Esophagus (tissue), 2 donors: ENCODE measurements around the gene ISOC2. TPM values are rescaled to one million over a fixed set of nuclear protein-coding genes. Genes with fewer than 3 reads are reported as not detected.

ENCODE experiments used
- H3K27ac ChIP-seq, 2 donors: one replicate each; pipeline ENCODE4 v1.5.1; 2013; ENCODE audit warnings: low read depth in 2 of 2, mild to moderate bottlenecking in 2 of 2, inconsistent platforms in 1 of 2, low read length in 1 of 2, moderate library complexity in 1 of 2
- H3K27me3 ChIP-seq, 2 donors: one replicate each; pipeline ENCODE4 v1.6.1; 2013; ENCODE audit warnings: low read length in 2 of 2, control low read depth in 1 of 2, mild to moderate bottlenecking in 1 of 2; ENCODE audit not compliant: insufficient read depth in 2 of 2, control insufficient read depth in 1 of 2
- H3K36me3 ChIP-seq, 2 donors: one replicate each; pipeline ENCODE4 v1.6.1; 2013; ENCODE audit warnings: low read length in 1 of 2; ENCODE audit not compliant: control insufficient read depth in 2 of 2, insufficient read depth in 2 of 2
- H3K4me1 ChIP-seq, 2 donors: one replicate each; pipeline ENCODE4 v1.6.1; 2013; ENCODE audit warnings: low read length in 1 of 2; ENCODE audit not compliant: control insufficient read depth in 2 of 2, insufficient read depth in 2 of 2
- H3K4me3 ChIP-seq, 2 donors: one replicate each; pipeline ENCODE4 v1.5.1; 2013; ENCODE audit warnings: low read length in 2 of 2, mild to moderate bottlenecking in 2 of 2, low read depth in 1 of 2, moderate library complexity in 1 of 2
- H3K9me3 ChIP-seq, 2 donors: one replicate each; pipeline ENCODE4 v1.6.1; 2013; ENCODE audit warnings: mild to moderate bottlenecking in 2 of 2, low read depth in 1 of 2, low read length in 1 of 2, moderate library complexity in 1 of 2; ENCODE audit not compliant: control insufficient read depth in 2 of 2, insufficient read depth in 1 of 2
- WGBS, 2 donors: extraction: QIAGEN DNeasy Blood & Tissue Kit; methylation state at CpG; one replicate each; pipeline ENCODE4 v1.1.7; 2013; 5-methylcytosine and 5-hydroxymethylcytosine counted together
- polyA plus RNA-seq, 2 donors: library from polyadenylated mRNA; stranded (reverse); fragments of 200-250 nt; gene quantifications; one replicate each; pipeline ENCODE4 v1.2.3, GENCODE V29; 2013
- donor health status: healthy with polysubstance abuse.
- donor health status: Bipolar disorder and iron deficiency.

Gene ISOC2
- polyA plus RNA-seq, 2 donors, result 38.6 to 95.2 TPM

DNA sequence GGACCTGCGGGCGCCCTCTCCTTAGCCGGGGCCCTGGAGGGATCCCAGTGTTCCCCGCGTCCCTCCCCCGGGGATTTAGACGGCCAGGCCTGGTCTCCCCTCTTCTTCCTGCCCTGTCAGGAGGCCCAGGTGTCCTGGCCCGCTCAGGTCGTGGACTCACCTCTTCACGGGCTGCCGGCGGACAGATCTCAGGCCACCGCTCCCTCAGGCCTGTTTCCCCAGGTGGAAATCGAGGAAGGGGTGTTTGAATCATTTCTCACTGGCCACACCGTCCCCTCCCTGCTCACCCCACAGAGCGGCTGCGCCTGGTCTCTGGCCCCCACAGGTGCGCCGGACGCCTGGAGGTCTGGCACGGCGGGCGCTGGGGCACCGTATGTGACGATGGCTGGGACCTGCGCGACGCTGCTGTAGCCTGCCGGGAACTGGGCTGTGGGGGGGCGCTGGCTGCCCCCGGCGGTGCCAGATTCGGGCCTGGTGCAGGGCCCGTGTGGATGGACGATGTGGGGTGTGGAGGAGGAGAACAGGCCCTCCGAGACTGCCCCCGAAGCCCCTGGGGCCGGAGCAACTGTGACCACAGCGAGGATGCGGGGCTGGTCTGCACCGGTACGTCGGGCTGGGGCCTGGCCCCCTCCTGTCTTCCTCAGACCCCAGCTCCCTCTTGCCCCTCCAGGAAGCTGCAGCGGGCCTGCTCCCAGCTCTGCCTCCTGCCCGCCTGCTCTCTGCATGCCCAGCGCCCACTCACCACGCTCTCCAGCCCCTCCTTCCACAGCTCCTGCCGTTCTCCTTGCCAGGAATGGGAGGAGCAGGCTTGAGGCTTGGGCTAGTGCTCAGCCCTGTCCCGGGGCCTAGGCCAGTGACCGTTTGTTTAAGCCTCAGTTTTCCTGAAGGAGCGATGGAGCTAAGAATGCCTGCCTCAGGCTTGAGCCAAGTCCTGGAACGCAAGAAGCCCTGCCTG lies 29.3 kb upstream of the ISOC2 start:
- Histone ChIP-seq H3K27me3 (no peaks in the 10 kb centered on the region), H3K27ac (peak overlapping the region in 1 of 2 donors; percentile 28), H3K4me3 (no peak overlapping the region), H3K4me1 (peaks cover 5 to 8% of the 10 kb centered on the region in 2 donors), H3K36me3 (no peaks in the 10 kb centered on the region), H3K9me3 (no peaks in the 10 kb centered on the region)
- whole genome bisulfite sequencing, 2 donors, result 75 to 78% methylated on average over 47 to 52 of the region's 52 CpGs

DNA sequence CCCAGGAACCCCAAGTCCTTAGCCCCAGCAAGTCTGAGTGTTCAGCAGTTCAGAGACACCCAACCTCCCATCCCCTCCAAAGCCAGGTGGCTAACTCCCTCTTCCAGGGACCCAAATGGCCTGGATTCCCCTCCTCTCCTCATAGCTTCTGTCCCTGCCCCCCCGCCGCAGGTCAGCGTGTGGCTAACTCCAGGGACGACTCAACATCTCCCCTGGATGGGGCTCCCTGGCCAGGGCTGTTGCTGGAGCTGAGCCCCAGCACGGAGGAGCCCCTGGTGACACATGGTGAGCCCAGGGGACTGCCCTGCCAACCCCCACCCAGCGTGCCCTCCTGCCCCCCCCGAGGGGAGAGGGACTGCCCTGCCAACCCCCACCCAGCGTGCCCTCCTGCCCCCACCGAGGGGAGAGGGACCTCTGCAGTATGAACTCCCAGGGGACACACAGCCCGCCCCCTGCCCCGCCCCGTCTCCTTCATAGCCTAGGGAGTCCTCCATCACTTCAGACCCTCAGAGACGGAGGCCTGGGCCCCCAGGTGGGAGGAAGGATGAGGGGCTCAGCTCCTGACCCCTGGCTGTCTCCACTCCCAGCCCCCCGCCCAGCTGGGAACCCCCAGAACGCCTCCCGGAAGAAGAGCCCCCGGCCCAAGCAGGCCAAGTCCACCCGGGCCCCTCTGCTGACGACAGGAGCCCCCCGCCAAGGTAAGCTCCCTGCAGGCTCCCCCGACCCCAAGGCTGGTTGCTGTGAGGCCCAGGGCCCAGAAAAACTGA lies 28.5 kb upstream of the ISOC2 start:
- no peaks in the 10 kb centered on the region for H3K36me3 ChIP-seq
- 64 to 70% methylated on average over 20 to 21 of the region's 21 CpGs for WGBS, 2 donors
- no peaks in the 10 kb centered on the region for H3K9me3 ChIP-seq
- peaks cover 8 to 9% of the 10 kb centered on the region in 2 donors for H3K4me1 ChIP-seq
- no peaks in the 10 kb centered on the region for H3K27me3 ChIP-seq
- no peak overlapping the region for H3K27ac ChIP-seq
- H3K4me3 ChIP-seq, result no peak overlapping the region

DNA sequence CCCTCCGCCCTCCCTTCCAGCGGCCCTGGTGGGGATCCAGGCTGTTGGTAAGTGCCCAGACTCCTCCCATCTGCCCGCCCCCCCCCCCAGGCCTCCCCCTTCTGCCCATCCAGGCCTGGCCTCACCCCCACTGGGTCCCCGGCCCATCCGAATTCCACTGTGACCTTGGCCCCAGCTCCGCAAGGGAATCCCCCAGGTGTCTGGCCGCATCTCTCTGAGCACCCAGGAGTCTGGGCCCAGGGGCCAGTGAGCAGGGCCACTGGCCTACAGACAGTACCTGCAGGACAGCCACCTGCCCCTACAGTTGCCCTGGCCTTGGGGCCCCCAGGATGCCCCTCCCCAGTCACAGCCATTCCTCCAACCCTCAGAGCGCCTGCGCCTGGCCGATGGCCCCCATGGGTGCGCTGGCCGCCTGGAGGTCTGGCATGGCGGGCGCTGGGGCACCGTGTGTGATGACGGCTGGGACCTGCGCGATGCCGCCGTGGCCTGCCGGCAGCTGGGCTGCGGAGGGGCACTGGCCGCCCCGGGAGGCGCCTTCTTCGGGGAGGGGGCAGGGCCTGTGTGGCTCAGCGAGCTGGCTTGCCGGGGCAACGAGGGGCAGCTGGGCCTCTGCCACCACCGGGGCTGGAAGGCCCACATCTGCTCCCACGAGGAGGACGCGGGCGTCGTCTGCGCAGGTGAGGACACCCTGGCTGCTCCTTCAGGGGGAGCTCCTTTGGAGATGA lies 27.7 kb upstream of the ISOC2 start:
- Histone ChIP-seq H3K4me3 (no peak overlapping the region), H3K4me1 (peaks cover 9 to 14% of the 10 kb centered on the region in 2 donors), H3K27ac (peak overlapping the region; percentile 40 to 68), H3K36me3 (no peaks in the 10 kb centered on the region), H3K27me3 (no peaks in the 10 kb centered on the region), H3K9me3 (no peaks in the 10 kb centered on the region)
- 63 to 68% methylated on average over 27 to 36 of the region's 36 CpGs for WGBS, 2 donors

DNA sequence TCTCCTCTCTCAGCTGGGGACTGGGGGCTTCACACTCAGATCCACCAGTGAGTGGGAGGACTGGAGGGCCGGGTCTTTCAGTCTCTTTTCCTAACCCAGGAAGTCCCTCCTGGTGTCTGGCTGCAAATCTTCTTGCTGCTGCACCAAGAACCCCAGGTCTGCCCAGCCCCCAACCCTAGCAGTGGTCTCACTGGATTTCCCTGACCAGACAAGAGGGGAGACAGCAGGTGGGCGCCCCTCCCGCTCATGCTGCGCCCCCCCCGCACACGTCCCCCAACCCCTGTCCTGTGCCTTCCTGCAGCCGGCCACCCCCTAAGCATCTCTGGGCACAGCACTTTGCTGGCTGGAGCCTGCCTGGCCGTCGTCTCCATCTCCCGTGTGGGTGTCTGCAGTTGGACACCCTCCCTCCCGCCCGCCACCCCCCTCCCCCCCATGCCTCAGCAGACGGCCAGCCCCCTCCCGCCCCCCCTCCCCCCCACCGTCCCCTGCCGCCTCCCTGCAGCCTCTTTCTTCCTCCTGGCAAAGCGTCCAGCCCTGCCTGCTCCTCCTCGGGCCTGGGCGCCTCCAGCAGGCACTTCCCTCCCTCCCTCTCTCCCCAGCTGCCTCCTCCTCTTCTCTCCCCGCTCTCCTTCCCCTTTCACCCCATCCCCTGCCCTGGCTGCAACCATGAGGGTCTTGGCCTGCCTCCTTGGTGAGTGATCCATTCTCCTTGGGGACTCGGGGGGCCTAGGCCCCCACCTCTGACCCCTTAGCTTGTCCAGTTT lies 26.7 kb upstream of the ISOC2 start, which contains the start of gene SSC5D:
Gene SSC5D, plus strand, starts transcription at position 513 of the 764 bp plus-strand sequence. Its CDS starts 154 bp downstream, at position 667.
- H3K27me3 ChIP-seq, result no peaks in the 10 kb centered on the region
- WGBS, 2 donors, result 14 to 19% methylated on average over 15 to 17 of the region's 21 CpGs
- no peak within 1 kb of the TSS for H3K4me3 ChIP-seq
- peaks cover 0 to 9% of the 10 kb centered on the region in 2 donors for H3K36me3 ChIP-seq
- peak within 1 kb of the TSS; percentile 77 to 84 for H3K27ac ChIP-seq
- no peaks in the 10 kb centered on the region for H3K9me3 ChIP-seq
- peaks cover 9 to 17% of the 10 kb centered on the region in 2 donors for H3K4me1 ChIP-seq

DNA sequence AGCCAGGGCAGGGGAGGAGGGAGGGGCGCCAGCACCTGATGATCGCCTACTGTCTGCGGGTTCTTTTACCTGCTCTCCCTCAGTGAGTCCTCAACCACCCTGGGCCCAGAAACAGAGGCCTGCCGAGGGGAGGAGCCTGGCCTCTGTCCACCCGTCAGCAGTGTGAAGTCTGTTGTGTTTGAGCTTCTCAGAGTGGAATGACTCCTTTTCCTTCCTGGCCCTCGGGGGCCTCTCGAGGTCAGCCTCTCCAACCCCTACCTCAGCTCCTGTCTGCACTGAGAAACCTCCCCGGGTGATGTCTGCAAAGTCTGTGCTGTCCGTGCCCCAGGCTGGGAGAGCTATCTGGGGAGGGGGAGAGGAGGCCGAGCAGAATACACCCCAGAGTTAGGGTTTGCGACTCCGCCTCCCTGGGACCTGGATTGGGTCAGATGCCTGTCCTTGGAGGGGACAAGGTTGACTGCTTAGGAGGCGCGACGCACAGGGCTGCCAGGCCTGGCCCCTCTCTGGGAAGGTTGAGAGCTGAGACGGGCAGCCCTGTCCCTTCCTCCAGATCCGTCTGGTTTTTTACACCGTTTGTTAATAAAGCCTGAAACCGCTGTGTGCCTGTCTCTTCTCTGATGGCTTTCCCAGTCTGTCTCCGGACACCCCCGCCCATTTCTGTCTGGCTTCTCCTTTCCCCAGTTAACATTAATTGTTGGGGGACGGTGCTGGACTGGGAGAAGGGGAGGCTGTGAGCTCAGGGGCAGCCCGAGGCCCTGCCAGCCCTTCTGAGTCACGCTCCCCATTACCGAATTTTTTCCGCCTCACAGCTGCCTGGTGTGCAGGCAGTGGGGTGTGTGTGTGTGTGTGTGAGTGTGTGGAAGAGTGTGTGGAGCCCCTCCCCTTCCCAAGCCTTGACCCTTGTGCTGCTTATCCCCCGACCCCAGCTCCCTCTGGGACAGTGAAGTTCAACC lies 25.8 kb upstream of the ISOC2 start:
- 18 to 27% methylated on average over 27 of the region's 27 CpGs for WGBS, 2 donors
- Histone ChIP-seq H3K4me3 (no peak overlapping the region), H3K36me3 (peaks cover 0 to 17% of the 10 kb centered on the region in 2 donors), H3K9me3 (no peaks in the 10 kb centered on the region), H3K27ac (peak overlapping the region; percentile 77 to 84), H3K4me1 (peaks cover 9 to 15% of the 10 kb centered on the region in 2 donors), H3K27me3 (no peaks in the 10 kb centered on the region)

DNA sequence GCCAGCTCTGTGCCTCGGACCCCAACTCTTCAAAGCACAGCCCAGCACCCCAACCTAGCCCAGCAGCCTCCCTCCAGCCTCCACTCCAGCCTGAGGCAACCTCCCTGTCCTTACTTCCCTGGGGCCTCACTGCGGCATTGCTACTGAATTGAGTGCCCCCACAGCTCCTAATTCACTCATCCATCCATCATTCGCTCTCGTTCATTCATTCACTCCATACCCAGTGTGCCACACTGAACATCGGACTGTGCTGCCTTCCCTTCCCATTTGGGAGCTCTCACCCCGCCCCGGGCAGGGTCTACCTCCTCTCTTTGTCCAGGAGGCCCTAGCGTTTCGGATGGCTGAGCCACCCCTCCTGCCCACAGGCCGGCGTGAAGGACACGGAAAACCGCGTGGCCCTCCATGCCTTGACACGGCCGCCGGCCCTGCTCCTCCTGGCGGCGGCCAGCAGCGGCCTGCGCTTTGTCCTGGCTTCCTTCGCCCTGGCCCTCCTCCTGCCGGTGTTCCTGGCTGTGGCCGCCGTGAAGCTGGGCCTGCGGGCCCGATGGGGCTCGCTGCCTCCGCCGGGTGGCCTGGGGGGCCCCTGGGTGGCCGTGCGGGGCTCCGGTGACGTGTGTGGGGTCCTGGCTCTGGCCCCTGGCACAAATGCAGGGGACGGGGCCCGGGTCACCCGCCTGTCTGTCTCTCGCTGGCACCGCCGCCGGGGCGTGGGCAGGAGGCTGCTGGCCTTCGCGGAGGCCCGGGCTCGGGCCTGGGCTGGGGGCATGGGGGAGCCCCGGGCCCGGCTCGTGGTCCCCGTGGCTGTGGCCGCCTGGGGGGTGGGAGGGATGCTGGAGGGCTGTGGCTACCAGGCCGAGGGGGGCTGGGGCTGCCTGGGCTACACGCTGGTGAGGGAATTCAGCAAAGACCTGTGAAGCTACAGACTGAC lies 24.9 kb upstream of the ISOC2 start:
- peaks cover 6 to 9% of the 10 kb centered on the region in 2 donors for H3K4me1 ChIP-seq
- peaks cover 0 to 17% of the 10 kb centered on the region in 2 donors for H3K36me3 ChIP-seq
- H3K27ac ChIP-seq, result peak overlapping the region; percentile 77 to 84
- no peaks in the 10 kb centered on the region for H3K9me3 ChIP-seq
- no peak overlapping the region for H3K4me3 ChIP-seq
- H3K27me3 ChIP-seq, result no peaks in the 10 kb centered on the region
- WGBS, 2 donors, result 66 to 79% methylated on average over 53 of the region's 53 CpGs

DNA sequence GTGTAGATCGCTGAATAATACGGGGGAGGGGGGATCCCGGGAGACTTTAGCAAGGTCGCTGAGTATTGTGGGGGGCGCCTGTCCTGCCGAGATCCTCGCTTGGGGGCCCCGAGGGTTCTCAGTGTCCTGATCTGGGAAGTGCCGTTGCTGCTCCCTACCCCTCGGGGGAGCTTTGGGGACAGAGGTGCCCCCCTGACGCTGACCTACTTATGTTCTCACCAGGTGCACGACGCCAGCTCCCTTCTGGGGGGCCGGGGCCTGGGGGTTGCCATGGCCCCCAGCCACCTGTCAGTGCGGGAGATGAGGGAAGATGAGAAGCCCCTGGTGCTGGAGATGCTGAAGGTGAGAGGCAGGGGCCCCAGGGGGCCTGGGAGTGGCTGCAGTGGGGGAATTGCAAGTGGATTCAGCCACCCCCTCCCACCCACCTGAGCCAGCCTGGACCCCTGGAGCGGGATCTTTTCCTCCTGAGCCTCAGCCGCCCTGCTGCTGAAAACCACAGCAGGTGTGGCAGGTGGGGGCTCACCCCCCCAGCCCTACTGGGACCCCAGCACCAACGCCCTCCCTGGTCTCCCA lies 24.1 kb upstream of the ISOC2 start:
- WGBS, 2 donors, result 25 to 27% methylated on average over 13 to 18 of the region's 18 CpGs
- Histone ChIP-seq H3K4me1 (peaks cover 6 to 9% of the 10 kb centered on the region in 2 donors), H3K27ac (peak overlapping the region; percentile 75 to 79), H3K4me3 (peak overlapping the region; percentile 45 to 47), H3K9me3 (no peaks in the 10 kb centered on the region), H3K27me3 (no peaks in the 10 kb centered on the region), H3K36me3 (peaks cover 0 to 17% of the 10 kb centered on the region in 2 donors)
